NCI-H748 treated with DMSO at 0.1 percent for 48 hours (cell line): ENCODE measurements around the gene JAG2.

Experiments
- DNase-seq: peaks from one replicate; lab custom pipeline; 2025; lab: John Stamatoyannopoulos, UW

The JAG2 gene

DNA sequence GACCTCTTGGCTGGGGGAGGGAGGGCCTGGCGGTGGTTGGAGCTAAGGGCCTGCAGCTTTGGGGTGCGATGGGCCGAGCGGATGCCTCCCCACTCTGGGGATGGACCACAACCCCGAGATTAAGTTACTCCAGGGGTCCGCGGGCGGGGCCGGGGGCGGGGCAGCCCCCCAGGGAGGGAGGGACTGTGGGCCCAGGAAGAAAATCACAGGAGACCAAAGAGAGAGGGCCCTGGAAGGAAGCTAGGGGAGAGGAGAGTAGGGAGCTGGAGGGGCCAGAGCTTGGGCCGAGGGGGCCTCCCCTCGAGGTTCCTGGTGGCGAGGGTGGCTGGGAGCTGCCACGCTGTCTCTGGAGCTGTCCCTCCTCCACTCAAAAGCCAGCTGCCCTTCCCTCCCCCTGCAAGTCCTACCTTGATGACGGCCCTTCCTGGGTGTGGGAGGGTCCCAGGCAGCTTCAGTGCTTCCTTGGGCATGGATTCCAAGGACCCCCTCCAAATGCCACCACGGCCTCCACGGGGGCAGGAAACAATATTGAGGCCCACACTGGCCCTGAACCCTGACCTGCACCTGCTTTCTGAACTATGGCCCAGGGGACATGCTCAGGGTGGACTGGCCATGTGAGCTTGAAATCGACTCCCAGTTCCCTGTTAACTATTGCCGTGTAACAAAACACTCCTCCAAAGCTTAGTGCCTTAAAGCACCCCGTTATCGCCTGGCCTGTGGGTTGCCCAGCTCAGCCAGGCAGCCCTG, 13.1 kb upstream of the JAG2 start:
- DNase-seq, result no peak

DNA sequence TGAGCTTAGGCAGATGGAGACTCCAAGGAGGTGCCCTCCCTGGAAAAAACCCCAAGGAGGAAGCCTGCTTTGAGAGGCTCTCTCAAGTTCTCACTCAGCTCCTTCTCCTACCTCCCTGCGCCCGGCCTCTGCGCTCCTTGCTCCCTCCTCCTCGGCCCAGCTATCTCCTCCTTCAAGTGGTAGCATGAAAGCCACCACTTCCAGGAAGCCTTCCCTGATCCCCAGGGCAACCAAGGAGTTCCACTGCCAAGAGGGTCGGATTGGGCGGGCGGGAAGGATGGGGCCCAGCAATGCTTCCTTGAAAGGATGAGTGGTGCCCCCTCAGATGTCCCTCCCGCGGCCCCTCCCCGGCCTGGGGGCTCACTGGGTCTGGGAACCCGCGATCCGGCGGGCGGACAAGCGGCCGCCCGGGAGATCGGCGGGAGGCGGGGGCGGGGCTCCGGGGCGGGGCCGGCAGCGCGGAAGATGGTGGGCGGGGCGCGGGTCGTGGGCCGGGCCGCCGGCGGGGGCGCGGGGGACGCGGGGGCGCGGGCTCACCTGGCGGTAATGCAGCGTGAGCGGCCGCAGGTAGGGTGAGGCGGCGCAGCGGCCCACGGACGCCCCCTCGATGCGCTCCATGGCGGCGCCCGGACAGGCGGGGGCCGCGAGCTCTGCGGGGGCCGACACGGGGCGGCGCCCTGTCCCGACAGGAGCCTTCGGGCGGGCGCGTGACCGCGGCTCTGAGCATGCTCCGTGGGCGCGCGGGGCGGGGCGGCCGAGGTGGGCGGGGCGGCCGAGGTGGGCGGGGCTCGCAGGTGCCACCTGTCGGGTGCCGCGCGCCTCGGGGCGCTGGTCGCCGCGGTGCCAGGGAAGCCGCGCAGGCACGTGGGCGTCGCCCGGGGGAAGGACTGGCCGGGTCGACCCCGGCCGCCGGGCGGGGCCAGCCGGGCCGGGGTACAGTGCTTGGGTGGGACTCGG, 12.3 kb upstream of the JAG2 start, which contains the start of gene NUDT14:
Gene NUDT14, minus strand, starts transcription at position 721 of the 957 bp plus-strand sequence. Its CDS starts 103 bp downstream, at position 618.
- DNase-seq, result peak; percentile 40

DNA sequence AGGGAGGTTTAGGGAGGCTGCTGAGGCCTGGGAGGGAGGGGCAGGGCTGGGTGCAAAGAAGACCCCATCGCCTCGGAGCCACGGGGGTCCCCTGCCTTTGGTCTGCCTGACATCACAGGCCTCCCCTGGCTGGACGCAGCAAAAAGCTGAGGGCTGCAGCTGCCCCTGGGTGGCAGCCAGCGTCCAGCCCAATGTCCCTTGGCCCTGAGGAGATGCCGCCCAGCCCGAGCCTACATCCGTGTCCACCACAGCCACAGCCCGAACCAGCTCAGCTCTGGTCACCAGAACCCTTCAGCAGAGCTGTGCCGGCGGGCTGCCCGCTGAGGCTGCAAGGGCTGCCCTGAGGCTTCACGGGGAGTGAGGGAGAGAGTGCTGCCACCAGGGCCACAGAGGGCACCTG, 10.6 kb upstream of the JAG2 start:
- no peak for DNase-seq

- DNase-seq, result no peak
Measured at GRCh38 chr14:105178868-105179140, 10.2 kb upstream of the JAG2 start.

- DNase-seq, result no peak
Measured at GRCh38 chr14:105178069-105178867, 9.7 kb upstream of the JAG2 start.

GRCh38 chr14:105177082-105177481, 8.5 kb upstream of the JAG2 start:
- DNase-seq, result no peak

GRCh38 chr14:105176513-105176912, 7.9 kb upstream of the JAG2 start:
- DNase-seq, result no peak

DNA sequence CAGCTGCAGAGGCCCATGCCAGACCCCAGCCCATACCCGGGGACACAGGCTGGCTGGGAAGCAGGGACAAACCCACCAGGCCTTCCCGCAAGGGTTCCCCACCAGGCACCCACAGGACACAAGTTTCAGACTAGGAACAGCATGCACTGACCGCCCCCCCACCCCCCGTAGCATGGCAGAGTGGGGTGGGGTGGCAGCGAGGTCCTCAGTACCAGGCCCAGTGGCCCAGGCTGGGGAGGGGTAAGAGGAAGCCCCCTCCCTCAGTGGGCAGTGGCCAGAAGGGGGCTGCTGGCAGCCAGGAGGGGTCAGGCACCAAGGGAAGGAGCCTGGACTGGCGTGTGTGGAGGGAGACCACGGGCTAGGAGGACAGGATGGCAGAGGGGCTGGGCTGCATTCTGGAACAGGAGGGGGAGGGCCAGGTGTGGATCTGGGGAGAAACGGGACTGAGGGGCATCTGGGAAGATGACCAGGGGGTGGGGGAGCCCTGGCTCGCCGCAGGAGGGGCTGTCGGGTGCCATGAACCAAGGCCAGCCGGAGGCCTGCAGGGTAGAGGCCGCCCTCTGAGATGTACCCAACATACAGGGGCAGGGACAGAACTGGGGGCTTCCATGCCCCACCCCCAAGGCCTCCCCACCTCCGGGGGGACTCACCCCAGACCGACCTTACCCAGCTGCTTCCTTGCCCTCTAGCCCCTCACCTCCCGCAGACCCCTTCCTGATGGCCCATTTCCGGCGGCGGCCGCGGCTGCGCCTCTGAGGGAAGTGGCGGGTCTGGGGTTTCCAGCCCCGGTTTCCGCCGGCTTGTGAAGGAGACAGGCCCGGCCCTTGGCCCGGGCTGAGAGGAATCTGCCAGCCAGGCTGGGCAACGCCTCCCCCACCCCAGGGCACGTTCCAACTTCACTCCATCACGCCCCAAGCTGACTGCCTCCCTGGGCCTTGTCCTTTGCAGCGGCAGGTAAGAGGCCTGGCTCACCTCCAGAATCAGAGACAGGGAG, 5.6 kb upstream of the JAG2 start:
- DNase-seq, result no peak

DNA sequence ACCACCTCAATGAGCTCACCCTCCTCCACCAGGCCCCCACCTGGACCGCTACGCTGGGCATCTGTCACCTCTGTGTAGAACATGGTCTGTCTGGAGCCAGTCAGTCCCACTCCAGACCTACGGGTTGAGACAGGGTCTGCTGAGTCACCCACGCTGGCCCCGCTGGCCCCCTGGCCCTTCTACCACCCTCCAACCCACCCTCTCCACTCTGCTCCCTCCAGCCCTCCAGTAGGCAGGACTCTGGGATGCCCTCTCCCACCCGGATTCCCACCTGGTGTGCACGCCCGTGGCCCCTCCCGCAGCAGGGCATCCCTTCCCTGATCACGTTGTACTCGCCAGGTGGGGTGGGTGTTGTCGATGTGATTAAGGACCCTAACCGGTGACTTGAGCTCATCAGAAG, 4.6 kb upstream of the JAG2 start:
- no peak for DNase-seq

DNA sequence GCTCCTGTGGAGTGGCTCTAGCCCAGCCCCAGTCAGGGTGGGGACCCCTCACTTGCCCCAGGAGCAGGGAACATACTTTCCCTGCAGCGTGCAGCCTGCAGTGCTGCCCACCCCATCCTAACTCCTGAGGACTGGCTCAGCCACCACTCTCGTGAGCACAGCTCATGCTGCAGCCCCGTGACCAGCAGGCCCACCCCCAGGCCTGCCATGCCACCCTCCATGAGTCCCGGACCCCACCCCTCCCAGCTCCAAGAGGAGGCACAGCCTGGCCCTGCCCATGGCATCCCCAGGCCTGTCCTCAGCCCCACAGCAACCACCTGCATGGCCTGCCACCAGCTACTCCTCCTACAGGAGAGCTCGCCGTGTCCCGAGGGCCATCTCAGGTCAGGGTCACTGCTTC, 3.9 kb upstream of the JAG2 start:
- DNase-seq, result no peak

DNA sequence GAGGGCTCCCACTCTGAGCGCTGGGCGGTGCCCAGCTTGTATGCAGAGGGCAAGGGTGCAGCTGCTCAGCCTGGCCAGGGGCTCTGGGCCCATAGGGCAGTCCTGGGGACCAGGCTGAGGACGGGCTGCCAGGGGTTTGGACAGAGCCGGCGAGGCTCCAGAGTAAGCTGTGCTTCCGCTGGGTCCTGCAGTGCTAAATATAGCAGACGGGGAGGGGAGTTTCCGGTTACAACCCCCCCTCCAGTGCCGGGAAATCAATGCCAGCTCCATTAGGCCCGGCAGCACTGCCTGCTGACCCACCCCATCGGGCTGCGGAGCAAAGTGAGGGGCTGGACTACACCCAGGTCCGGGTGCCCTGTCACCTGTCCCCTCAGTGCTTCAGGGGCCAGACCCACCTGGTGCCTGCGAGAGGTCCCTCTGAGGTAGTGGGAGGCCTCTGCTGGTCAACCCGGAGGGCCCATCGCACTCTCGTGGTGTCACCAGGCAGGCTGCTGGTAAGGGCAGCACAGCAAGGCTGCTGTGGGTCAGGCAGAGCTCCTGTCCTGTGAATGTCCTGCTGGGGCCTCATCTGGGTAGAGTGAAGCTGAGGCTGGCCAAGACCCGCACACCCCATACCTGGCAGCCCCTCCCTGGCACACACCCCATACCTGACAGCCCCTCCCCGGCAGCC, 2.6 kb upstream of the JAG2 start:
- no peak for DNase-seq

DNA sequence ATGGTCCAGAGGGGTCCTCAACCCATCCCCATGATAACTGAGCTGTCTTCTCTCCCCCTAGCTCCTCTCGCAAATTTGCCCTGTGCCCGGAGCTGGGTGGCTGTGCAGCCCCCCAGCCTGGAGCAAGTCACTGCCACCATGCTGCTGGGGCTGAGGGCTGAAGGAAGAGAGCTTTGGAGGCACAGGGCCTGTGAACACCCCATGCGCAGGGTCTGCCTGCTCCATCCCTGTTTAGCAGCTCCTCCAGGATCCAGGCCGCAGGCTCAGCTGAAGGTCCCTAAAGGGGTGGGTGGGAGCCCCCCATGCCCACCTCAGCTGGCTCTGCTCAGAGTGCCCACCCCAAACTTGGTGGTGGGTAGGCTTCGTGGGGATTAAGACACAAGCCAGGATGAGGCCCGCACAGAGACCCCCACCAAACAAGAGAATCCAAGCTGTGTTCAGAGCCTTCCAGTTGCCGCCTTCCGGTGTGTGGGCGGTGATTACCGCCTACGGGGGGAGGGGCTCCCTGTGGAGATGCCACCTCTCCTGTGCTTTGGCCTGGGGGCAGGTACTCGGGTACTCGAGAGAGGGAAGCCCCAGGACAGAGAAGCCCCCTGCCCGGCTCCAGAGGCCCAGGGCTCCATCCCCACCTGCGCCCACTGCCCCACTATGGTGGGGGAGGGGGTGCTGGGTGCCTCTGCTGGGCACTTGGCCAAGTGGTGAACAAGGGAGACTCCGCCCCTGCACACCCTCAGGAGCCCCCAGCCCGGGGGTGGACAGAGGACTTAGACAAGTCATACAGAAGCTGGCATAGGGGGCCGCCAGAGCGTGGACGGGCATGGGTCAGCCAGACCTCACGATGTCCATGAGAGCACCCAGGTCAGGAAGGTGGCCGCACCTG, 1.4 kb upstream of the JAG2 start:
- no peak for DNase-seq

DNA sequence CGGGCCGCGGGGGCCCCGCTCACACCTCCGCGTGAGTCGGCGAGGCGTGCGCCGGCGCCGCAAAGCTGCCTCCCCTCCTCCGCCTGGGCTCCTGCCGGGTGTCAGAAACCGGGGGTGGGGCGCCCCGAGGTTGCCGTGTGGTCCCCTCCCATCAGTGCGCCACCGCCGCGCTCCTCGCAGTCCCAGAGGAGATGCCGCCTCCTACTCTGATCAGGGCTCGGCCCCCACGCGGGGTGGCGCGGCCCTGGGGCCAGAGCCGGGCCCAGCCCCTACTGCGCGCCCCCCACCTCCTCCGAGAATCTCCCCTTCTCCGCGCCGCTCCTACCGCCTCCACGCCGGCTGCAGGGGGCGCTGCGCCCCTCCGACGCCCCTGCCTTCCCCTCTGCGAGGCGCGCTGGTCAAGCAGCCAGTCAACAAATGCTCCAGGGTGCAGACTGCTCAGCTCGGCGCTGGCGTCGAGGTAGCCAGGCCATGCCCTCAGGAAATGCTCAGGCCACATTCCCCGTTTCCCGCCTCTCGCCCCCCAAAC, 467 bp upstream of the JAG2 start:
- peak; percentile 25 for DNase-seq

GRCh38 chr14:105168093-105168420, 519 bp downstream of the JAG2 start:
- no peak for DNase-seq

DNA sequence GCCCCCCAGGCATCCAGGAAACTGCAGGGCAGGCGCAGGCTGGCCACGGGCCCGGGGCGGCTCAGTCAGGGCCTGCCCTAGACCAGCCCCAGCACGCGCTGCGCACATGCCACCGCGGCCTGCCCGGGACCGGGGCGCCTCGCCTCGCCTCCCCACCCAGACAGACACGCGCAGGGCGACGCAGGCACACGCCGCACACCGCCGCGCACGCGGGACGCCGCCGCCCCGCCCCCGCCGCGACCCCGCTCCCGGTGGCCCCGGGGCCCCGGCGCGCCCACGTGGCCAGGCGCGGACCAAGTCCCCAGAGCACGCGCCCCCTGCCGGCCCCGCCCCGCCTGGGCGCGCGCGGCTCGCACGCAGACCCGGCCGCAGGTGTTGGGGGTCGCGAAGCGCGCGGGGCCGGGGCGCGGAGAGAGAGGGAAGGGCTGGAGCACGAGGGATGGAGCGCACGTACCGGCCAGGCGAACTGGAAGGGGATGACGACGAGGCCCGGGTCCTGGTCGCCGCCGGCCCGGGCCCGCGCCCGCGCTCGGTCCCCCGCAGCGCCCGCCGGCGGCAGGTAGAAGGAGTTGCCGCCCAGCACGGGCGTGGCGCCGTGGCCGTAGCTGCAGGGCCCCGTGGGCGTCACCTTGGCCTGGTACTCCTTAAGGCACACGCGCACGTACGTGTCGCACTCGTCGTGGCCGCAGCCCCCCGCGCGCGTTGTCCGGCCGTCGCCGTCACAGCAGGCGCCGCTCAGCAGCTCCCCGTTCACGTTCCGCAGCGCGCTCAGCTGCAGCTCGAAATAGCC, 1.1 kb downstream of the JAG2 start:
- DNase-seq, result peak; percentile 35

- no peak for DNase-seq
Measured at GRCh38 chr14:105166571-105167302, 1.8 kb downstream of the JAG2 start.

DNA sequence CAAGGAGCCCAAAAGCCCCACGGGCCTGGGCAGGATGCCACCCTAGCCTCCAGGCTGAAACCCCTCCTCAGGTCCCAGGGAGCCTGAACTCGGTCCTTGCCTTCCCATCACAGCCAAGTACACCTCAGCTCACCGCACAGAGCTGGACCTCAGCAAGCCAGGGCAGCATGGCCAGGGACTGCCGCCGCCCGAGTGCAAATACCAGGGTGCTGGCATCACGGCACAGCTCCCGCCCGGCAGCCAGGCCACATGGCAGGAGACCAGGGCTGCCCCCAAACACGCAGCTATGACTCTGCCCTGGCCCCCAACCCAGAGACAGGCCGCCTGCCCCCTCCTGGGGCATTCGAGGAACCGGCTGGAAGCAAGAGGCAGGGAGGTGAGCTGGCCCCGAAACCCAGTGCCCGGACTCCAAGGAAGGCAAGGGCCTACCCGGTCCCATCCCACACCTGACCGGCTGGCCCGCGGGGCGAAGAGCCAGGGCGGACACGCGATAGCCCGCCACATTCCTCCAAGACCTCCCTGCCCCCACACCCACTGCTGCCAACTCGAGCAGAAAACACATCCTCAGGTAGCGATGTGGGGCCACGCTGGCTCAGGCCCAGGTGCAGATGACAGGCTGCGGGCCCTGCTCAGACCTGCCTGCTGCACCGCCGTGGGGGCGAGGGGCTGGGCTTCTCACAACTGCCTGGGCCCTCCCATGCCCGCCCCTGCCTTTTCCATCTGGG, 2.7 kb downstream of the JAG2 start:
- no peak for DNase-seq
